Endodermal cell (in vitro differentiated cells): ENCODE results near the gene PLA2G7. TPM values are rescaled to one million over a fixed set of nuclear protein-coding genes. Genes with fewer than 3 reads are reported as not detected.
A peak's percentile ranks its signal among the peaks of the same experiment; 100 is the strongest.

ENCODE experiments used
- DNase-seq: peaks from one replicate; pipeline ENCODE4 v3.0.0-alpha.2; 2017
- H3K27ac ChIP-seq: 2 replicates; pipeline ENCODE4 v1.5.1; 2013; ENCODE audit warnings: mild to moderate bottlenecking, low read depth, low read length, moderate library complexity
- H3K27me3 ChIP-seq: 2 replicates; pipeline ENCODE4 v1.6.1; 2013; ENCODE audit warnings: mild to moderate bottlenecking, low read length, moderate library complexity; ENCODE audit not compliant: insufficient read depth, control insufficient read depth, poor library complexity, severe bottlenecking
- H3K36me3 ChIP-seq: 2 replicates; pipeline ENCODE4 v1.7.0; 2013; ENCODE audit warnings: mild to moderate bottlenecking, low read length, moderate library complexity; ENCODE audit not compliant: control insufficient read depth, insufficient read depth
- H3K4me1 ChIP-seq: one replicate; pipeline ENCODE4 v1.7.0; 2013; ENCODE audit warnings: low read length; ENCODE audit not compliant: control insufficient read depth, insufficient read depth
- H3K4me3 ChIP-seq: 2 replicates; pipeline ENCODE4 v1.5.1; 2013; ENCODE audit warnings: mild to moderate bottlenecking, low read length, moderate library complexity
- H3K9ac ChIP-seq: 2 replicates; pipeline ENCODE4 v1.6.1; 2013; ENCODE audit warnings: mild to moderate bottlenecking, low read length, moderate library complexity; ENCODE audit not compliant: poor library complexity, severe bottlenecking; ENCODE audit errors: extremely low read depth
- H3K9me3 ChIP-seq: 2 replicates; pipeline ENCODE4 v1.6.1; 2013; ENCODE audit warnings: mild to moderate bottlenecking, low read length, moderate library complexity; ENCODE audit not compliant: control insufficient read depth
- H3K27ac Mint-ChIP-seq: 2 replicates; pipeline ENCODE4 v1.8.0; 2020; ENCODE audit warnings: mixed read lengths
- H3K27me3 Mint-ChIP-seq: 2 replicates; pipeline ENCODE4 v1.8.0; 2021; ENCODE audit warnings: mild to moderate bottlenecking, mixed read lengths; ENCODE audit not compliant: insufficient read depth
- H3K36me3 Mint-ChIP-seq: 2 replicates; pipeline ENCODE4 v1.8.0; 2020; ENCODE audit warnings: low read depth, mixed read lengths
- H3K4me1 Mint-ChIP-seq: 2 replicates; pipeline ENCODE4 v1.8.0; 2020; ENCODE audit warnings: mixed read lengths
- H3K4me3 Mint-ChIP-seq: 2 replicates; pipeline ENCODE4 v1.8.0; 2020; ENCODE audit warnings: mild to moderate bottlenecking, moderate library complexity, mixed read lengths
- H3K9me3 Mint-ChIP-seq: 2 replicates; pipeline ENCODE4 v1.8.0; 2020; ENCODE audit warnings: mild to moderate bottlenecking, mixed read lengths
- CTCF ChIP-seq: fragments of 200-600 bp; sonication (generic); conservative IDR thresholded peaks from 2 replicates; pipeline ENCODE4 v1.5.0; 2021; ENCODE audit warnings: antibody characterized with exemption, mild to moderate bottlenecking
- WGBS, 2 experiments: methylation state at CpG; one replicate each; pipeline versions ENCODE4 v1.1.5 to v1.1.7; 2013; ENCODE audit warnings: missing lambda C conversion rate in 2 of 2, mixed read lengths in 1 of 2; ENCODE audit not compliant: insufficient coverage in 1 of 2, insufficient read length in 1 of 2; 5-methylcytosine and 5-hydroxymethylcytosine counted together
- total RNA-seq, 2 donors: library from RNA; stranded (reverse); fragmentation: NEBNext Ultra II Directional in 1 of 2; extraction: Animal tissue kit (Norgen Biotek cat#: 25700) in 1 of 2; gene quantifications; 2 replicates in 1 of 2; 3 replicates in 1 of 2; pipeline ENCODE4 v1.2.1, GENCODE V29; 2021

The PLA2G7 gene
- total RNA-seq, 2 donors from 2014 or later: 1.1 to 3.2 TPM

- TF ChIP-seq CTCF: no peak
- no peak for DNase-seq
- Histone ChIP-seq H3K27ac (no peak overlapping the region), H3K27me3 (no peaks in the 10 kb centered on the region), H3K4me3 (no peak overlapping the region), H3K4me1 (no peaks in the 10 kb centered on the region), H3K9me3 (no peaks in the 10 kb centered on the region), H3K36me3 (no peaks in the 10 kb centered on the region), H3K9ac (no peak overlapping the region)
- Mint-ChIP-seq H3K27me3 (peaks cover 2% of the 10 kb centered on the region), H3K4me3 (no peak overlapping the region), H3K9me3 (no peaks in the 10 kb centered on the region), H3K4me1 (no peaks in the 10 kb centered on the region), H3K36me3 (no peaks in the 10 kb centered on the region), H3K27ac (no peak overlapping the region)
- 92 to 100% methylated on average over 1 to 4 of the region's 4 CpGs for WGBS, 2 experiments
These were observed 50.4 kb downstream of the PLA2G7 start for GRCh38 chr6:46684771-46685170.

- H3K4me3 Mint-ChIP-seq: no peak overlapping the region
- Histone ChIP-seq H3K27me3 (no peaks in the 10 kb centered on the region), H3K4me3 (no peak overlapping the region), H3K9me3 (no peaks in the 10 kb centered on the region), H3K4me1 (no peaks in the 10 kb centered on the region), H3K27ac (no peak overlapping the region), H3K9ac (no peak overlapping the region), H3K36me3 (no peaks in the 10 kb centered on the region)
- H3K36me3 Mint-ChIP-seq: no peaks in the 10 kb centered on the region
- H3K27me3 Mint-ChIP-seq: peaks cover 2% of the 10 kb centered on the region
- TF ChIP-seq CTCF: peak; percentile 80
- H3K27ac Mint-ChIP-seq: no peak overlapping the region
- DNase-seq: no peak
- H3K9me3 Mint-ChIP-seq: no peaks in the 10 kb centered on the region
- 60% methylated on average over 4 of the region's 4 CpGs; no CpG with 5 or more reads in 1 of the 2 experiments for WGBS, 2 experiments
- H3K4me1 Mint-ChIP-seq: peaks cover 7% of the 10 kb centered on the region
These were observed 57.9 kb downstream of the PLA2G7 start for GRCh38 chr6:46677314-46677654.

- Histone ChIP-seq H3K4me3 (no peak overlapping the region), H3K4me1 (no peaks in the 10 kb centered on the region), H3K36me3 (no peaks in the 10 kb centered on the region), H3K9ac (no peak overlapping the region), H3K27ac (no peak overlapping the region), H3K27me3 (no peaks in the 10 kb centered on the region), H3K9me3 (no peaks in the 10 kb centered on the region)
- WGBS, 2 experiments: 89 to 93% methylated on average over 4 to 6 of the region's 6 CpGs
- Mint-ChIP-seq H3K36me3 (no peaks in the 10 kb centered on the region), H3K27ac (no peak overlapping the region), H3K4me1 (peaks cover 7% of the 10 kb centered on the region), H3K9me3 (no peaks in the 10 kb centered on the region), H3K27me3 (no peaks in the 10 kb centered on the region), H3K4me3 (no peak overlapping the region)
- DNase-seq: no peak
- no peak for TF ChIP-seq CTCF
These were observed 58.4 kb downstream of the PLA2G7 start for GRCh38 chr6:46676604-46677313.
